HUES64 (cell line): Measurements from ENCODE around the gene LRIG2.

Experiments used
- H3K27ac ChIP-seq: 2 replicates; pipeline ENCODE4 v1.7.0; 2013; ENCODE audit warnings: low read depth, low read length, inconsistent platforms
- H3K27me3 ChIP-seq: 2 replicates; pipeline ENCODE4 v1.6.1; 2013; ENCODE audit warnings: mild to moderate bottlenecking, low read length; ENCODE audit not compliant: insufficient read depth
- H3K36me3 ChIP-seq: 2 replicates; pipeline ENCODE4 v1.6.1; 2013; ENCODE audit warnings: mild to moderate bottlenecking, low read length; ENCODE audit not compliant: insufficient read depth
- H3K4me1 ChIP-seq: 2 replicates; pipeline ENCODE4 v1.6.1; 2013; ENCODE audit warnings: mild to moderate bottlenecking, low read length, moderate library complexity; ENCODE audit not compliant: insufficient read depth
- H3K4me3 ChIP-seq: 2 replicates; pipeline ENCODE4 v1.5.1; 2013; ENCODE audit warnings: mild to moderate bottlenecking, low read length, moderate library complexity
- H3K9ac ChIP-seq: 2 replicates; pipeline ENCODE4 v1.6.1; 2013; ENCODE audit warnings: mild to moderate bottlenecking, low read depth, low read length
- H3K9me3 ChIP-seq: 2 replicates; pipeline ENCODE4 v1.6.1; 2013; ENCODE audit warnings: low read depth, low read length; ENCODE audit not compliant: insufficient read depth
- WGBS: fragments of 150-250, 120-280 bp; methylation state at CpG from one replicate; pipeline ENCODE4 v1.1.7; 2013; ENCODE audit warnings: missing lambda C conversion rate; 5-methylcytosine and 5-hydroxymethylcytosine counted together

Gene LRIG2

GRCh38 chr1:113129529-113130185 lies 56.7 kb downstream of the LRIG2 start:
- Histone ChIP-seq H3K27me3 (no peaks in the 10 kb centered on the region), H3K4me3 (no peak overlapping the region), H3K9me3 (peaks cover 2% of the 10 kb centered on the region; the same call in 1 of the 2 replicates), H3K4me1 (peaks cover 4% of the 10 kb centered on the region; the same call in 1 of the 2 replicates), H3K27ac (no peak overlapping the region), H3K36me3 (peaks cover 36% of the 10 kb centered on the region), H3K9ac (no peak overlapping the region)
- 93% methylated on average over 5 of the region's 6 CpGs for WGBS

- Histone ChIP-seq H3K9ac (no peak overlapping the region), H3K36me3 (peaks cover 9% of the 10 kb centered on the region), H3K9me3 (peaks cover 3% of the 10 kb centered on the region; the same call in 1 of the 2 replicates), H3K27ac (no peak overlapping the region), H3K4me3 (no peak overlapping the region), H3K4me1 (peaks cover 4% of the 10 kb centered on the region; the same call in 1 of the 2 replicates), H3K27me3 (no peaks in the 10 kb centered on the region)
- WGBS, result 97% methylated on average over 2 of the region's 4 CpGs
Measured at GRCh38 chr1:113133038-113133437, 60.0 kb downstream of the LRIG2 start.

- 0 out of 2 replicates have a peak, but pooled peaks cover 1% of the 10 kb centered on the region for H3K36me3 ChIP-seq
- peaks cover 4% of the 10 kb centered on the region; the same call in 1 of the 2 replicates for H3K4me1 ChIP-seq
- H3K9me3 ChIP-seq, result peaks cover 3% of the 10 kb centered on the region; the same call in 1 of the 2 replicates
- no peak overlapping the region for H3K4me3 ChIP-seq
- WGBS, result 92% methylated on average over 2 of the region's 2 CpGs
- no peaks in the 10 kb centered on the region for H3K27me3 ChIP-seq
- no peak overlapping the region for H3K27ac ChIP-seq
- H3K9ac ChIP-seq, result no peak overlapping the region
Measured at GRCh38 chr1:113133759-113134158, 60.8 kb downstream of the LRIG2 start.

GRCh38 chr1:113135460-113135859 lies 62.5 kb downstream of the LRIG2 start:
- H3K9ac ChIP-seq, result no peak overlapping the region
- peaks cover 3% of the 10 kb centered on the region; the same call in 1 of the 2 replicates for H3K9me3 ChIP-seq
- no peak overlapping the region for H3K4me3 ChIP-seq
- no peaks in the 10 kb centered on the region for H3K36me3 ChIP-seq
- whole genome bisulfite sequencing, result 87% methylated on average over 1 of the region's 1 CpG
- no peaks in the 10 kb centered on the region for H3K4me1 ChIP-seq
- H3K27ac ChIP-seq, result no peak overlapping the region
- no peaks in the 10 kb centered on the region for H3K27me3 ChIP-seq

- Histone ChIP-seq H3K27me3 (no peaks in the 10 kb centered on the region), H3K4me3 (no peak overlapping the region), H3K9ac (no peak overlapping the region), H3K27ac (no peak overlapping the region), H3K4me1 (peaks cover 5% of the 10 kb centered on the region; the same call in 1 of the 2 replicates), H3K36me3 (no peaks in the 10 kb centered on the region), H3K9me3 (peaks cover 3% of the 10 kb centered on the region; the same call in 1 of the 2 replicates)
- WGBS, result 93% methylated on average over 1 of the region's 1 CpG
Measured at GRCh38 chr1:113136476-113136875, 63.5 kb downstream of the LRIG2 start.

- Histone ChIP-seq H3K9ac (no peak overlapping the region), H3K9me3 (peaks cover 3% of the 10 kb centered on the region; the same call in 1 of the 2 replicates), H3K27ac (no peak overlapping the region), H3K27me3 (no peaks in the 10 kb centered on the region), H3K4me1 (peaks cover 12% of the 10 kb centered on the region; the same call in 1 of the 2 replicates), H3K36me3 (no peaks in the 10 kb centered on the region), H3K4me3 (no peak overlapping the region)
- 88% methylated on average over 1 of the region's 3 CpGs for WGBS
Measured at GRCh38 chr1:113137563-113137962, 64.6 kb downstream of the LRIG2 start.

- Histone ChIP-seq H3K9me3 (peaks cover 3% of the 10 kb centered on the region; the same call in 1 of the 2 replicates), H3K4me3 (no peak overlapping the region), H3K27ac (no peak overlapping the region), H3K27me3 (no peaks in the 10 kb centered on the region), H3K4me1 (peaks cover 16% of the 10 kb centered on the region; the same call in 1 of the 2 replicates), H3K9ac (no peak overlapping the region), H3K36me3 (no peaks in the 10 kb centered on the region)
Measured at GRCh38 chr1:113138778-113139177, 65.8 kb downstream of the LRIG2 start.

GRCh38 chr1:113140176-113140575 lies 67.2 kb downstream of the LRIG2 start:
- Histone ChIP-seq H3K4me3 (no peak overlapping the region), H3K9ac (no peak overlapping the region), H3K4me1 (peaks cover 16% of the 10 kb centered on the region; the same call in 1 of the 2 replicates), H3K36me3 (no peaks in the 10 kb centered on the region), H3K9me3 (no peaks in the 10 kb centered on the region), H3K27me3 (no peaks in the 10 kb centered on the region), H3K27ac (no peak overlapping the region)
- 95% methylated on average over 1 of the region's 1 CpG for WGBS

GRCh38 chr1:113140588-113141446 lies 67.8 kb downstream of the LRIG2 start:
- Histone ChIP-seq H3K4me3 (no peak overlapping the region), H3K9ac (no peak overlapping the region), H3K27ac (no peak overlapping the region), H3K36me3 (no peaks in the 10 kb centered on the region), H3K27me3 (no peaks in the 10 kb centered on the region), H3K4me1 (peaks cover 16% of the 10 kb centered on the region; the same call in 1 of the 2 replicates), H3K9me3 (no peaks in the 10 kb centered on the region)
- 37% methylated on average over 13 of the region's 13 CpGs for WGBS

- H3K4me3 ChIP-seq, result no peak overlapping the region
- no peak overlapping the region for H3K9ac ChIP-seq
- H3K36me3 ChIP-seq, result no peaks in the 10 kb centered on the region
- no peaks in the 10 kb centered on the region for H3K27me3 ChIP-seq
- 96% methylated on average over 3 of the region's 4 CpGs for WGBS
- H3K9me3 ChIP-seq, result no peaks in the 10 kb centered on the region
- H3K27ac ChIP-seq, result no peak overlapping the region
- H3K4me1 ChIP-seq, result peaks cover 16% of the 10 kb centered on the region; the same call in 1 of the 2 replicates
Measured at GRCh38 chr1:113141650-113142473, 68.9 kb downstream of the LRIG2 start.
